Mesenchymal stem cell (in vitro differentiated cells and primary cell): ENCODE results near the gene CDC42BPA.

Experiments
- DNase-seq: peaks from one replicate; pipeline ENCODE4 v3.0.0-alpha.2; 2013
- H2AFZ ChIP-seq: one replicate; pipeline ENCODE4 v1.6.1; 2013; ENCODE audit warnings: low read depth, mild to moderate bottlenecking, control low read depth, inconsistent platforms, low read length, moderate library complexity
- H2AK5ac ChIP-seq: 2 replicates; pipeline ENCODE4 v1.6.1; 2013; ENCODE audit warnings: low read length, moderate library complexity, mild to moderate bottlenecking, inconsistent platforms; ENCODE audit not compliant: severe bottlenecking
- H2BK120ac ChIP-seq: one replicate; pipeline ENCODE4 v1.6.1; 2013; ENCODE audit warnings: low read depth, mild to moderate bottlenecking, inconsistent platforms, low read length, moderate library complexity
- H2BK12ac ChIP-seq, 2 experiments: one replicate each; pipeline ENCODE4 v1.6.1; 2013; ENCODE audit warnings: inconsistent platforms in 2 of 2, low read length in 2 of 2, mild to moderate bottlenecking in 2 of 2, moderate library complexity in 2 of 2, control low read depth in 1 of 2
- H2BK15ac ChIP-seq: one replicate; pipeline ENCODE4 v1.6.1; 2013; ENCODE audit warnings: mild to moderate bottlenecking, low read depth, inconsistent platforms; ENCODE audit not compliant: poor library complexity, severe bottlenecking
- H2BK5ac ChIP-seq: 2 replicates; pipeline ENCODE4 v1.6.1; 2013; ENCODE audit warnings: low read depth, mild to moderate bottlenecking, low read length, control low read depth, inconsistent platforms; ENCODE audit not compliant: poor library complexity, severe bottlenecking
- H3K14ac ChIP-seq, 2 experiments: one replicate each; pipeline ENCODE4 v1.6.1; 2013; ENCODE audit warnings: inconsistent platforms in 2 of 2, low read length in 2 of 2, control low read depth in 1 of 2, mild to moderate bottlenecking in 1 of 2, moderate library complexity in 1 of 2
- H3K18ac ChIP-seq, 2 experiments: one replicate each; pipeline ENCODE4 v1.6.1; 2013; ENCODE audit warnings: inconsistent platforms in 2 of 2, low read length in 2 of 2, control low read depth in 1 of 2, low read depth in 1 of 2, mild to moderate bottlenecking in 1 of 2
- H3K23ac ChIP-seq, 2 experiments: one replicate each; pipeline ENCODE4 v1.6.1; 2013; ENCODE audit warnings: inconsistent platforms in 2 of 2, low read length in 2 of 2, mild to moderate bottlenecking in 2 of 2, moderate library complexity in 2 of 2, control low read depth in 1 of 2
- H3K27ac ChIP-seq: 2 replicates; pipeline ENCODE4 v1.5.1; 2013; ENCODE audit warnings: mild to moderate bottlenecking, moderate library complexity, low read length, control low read depth, inconsistent platforms; ENCODE audit not compliant: poor library complexity, severe bottlenecking
- H3K27me3 ChIP-seq, 2 experiments: 2 replicates each; pipeline versions ENCODE4 v1.6.1 to v1.7.0; 2013; ENCODE audit warnings: low read length in 2 of 2, mild to moderate bottlenecking in 2 of 2, moderate library complexity in 2 of 2, control low read depth in 1 of 2, inconsistent platforms in 1 of 2; ENCODE audit not compliant: control insufficient read depth in 1 of 2, insufficient read depth in 1 of 2
- H3K36me3 ChIP-seq, 2 experiments: 2 replicates each; pipeline versions ENCODE4 v1.6.1 to v1.7.0; 2013; ENCODE audit warnings: low read length in 2 of 2, control low read depth in 1 of 2, inconsistent platforms in 1 of 2, low read depth in 1 of 2, mild to moderate bottlenecking in 1 of 2; ENCODE audit not compliant: insufficient read depth in 2 of 2, control insufficient read depth in 1 of 2
- H3K4ac ChIP-seq, 2 experiments: one replicate each; pipeline ENCODE4 v1.6.1; 2013; ENCODE audit warnings: inconsistent platforms in 2 of 2, low read length in 2 of 2, mild to moderate bottlenecking in 2 of 2, moderate library complexity in 2 of 2, control low read depth in 1 of 2, low read depth in 1 of 2
- H3K4me1 ChIP-seq: 2 replicates; pipeline ENCODE4 v1.6.1; 2013; ENCODE audit warnings: low read depth, low read length, control low read depth; ENCODE audit not compliant: control insufficient read depth, insufficient read depth
- H3K4me2 ChIP-seq: 2 replicates; pipeline ENCODE4 v1.6.1; 2013; ENCODE audit warnings: low read length, mild to moderate bottlenecking, inconsistent platforms; ENCODE audit not compliant: poor library complexity, severe bottlenecking
- H3K4me3 ChIP-seq, 2 experiments: 2 replicates each; pipeline versions ENCODE4 v1.5.1 to v1.7.0; 2013; ENCODE audit warnings: low read length in 2 of 2, mild to moderate bottlenecking in 2 of 2, control low read depth in 1 of 2, low read depth in 1 of 2; ENCODE audit not compliant: insufficient read depth in 1 of 2
- H3K79me1 ChIP-seq: replicated peaks from 2 replicates; pipeline ENCODE4 v1.6.1; 2013; ENCODE audit warnings: mild to moderate bottlenecking, control low read depth, low read length, inconsistent platforms; ENCODE audit not compliant: poor library complexity, severe bottlenecking
- H3K9ac ChIP-seq: 2 replicates; pipeline ENCODE4 v1.7.0; 2013; ENCODE audit warnings: mild to moderate bottlenecking, low read length, moderate library complexity
- H3K9me3 ChIP-seq: 2 replicates; pipeline ENCODE4 v1.7.0; 2013; ENCODE audit warnings: mild to moderate bottlenecking, low read length; ENCODE audit not compliant: control insufficient read depth
- H4K8ac ChIP-seq: one replicate; pipeline ENCODE4 v1.6.1; 2013; ENCODE audit warnings: inconsistent platforms, mild to moderate bottlenecking, low read length, moderate library complexity
- H4K91ac ChIP-seq: one replicate; pipeline ENCODE4 v1.6.1; 2013; ENCODE audit warnings: mild to moderate bottlenecking, low read length, inconsistent platforms
- WGBS: methylation state at CpG from one replicate; pipeline ENCODE4 v1.1.7; 2013; ENCODE audit warnings: mixed read lengths; 5-methylcytosine and 5-hydroxymethylcytosine counted together

The CDC42BPA gene

GRCh38 chr1:227311389-227312001, 6.8 kb downstream of the CDC42BPA start:
- Histone ChIP-seq H3K36me3 (peaks cover 0 to 4% of the 10 kb centered on the region in 2 experiments), H2AK5ac (no peak overlapping the region), H4K91ac (no peak overlapping the region), H3K4me3 (no peak overlapping the region), H3K27me3 (no peaks in the 10 kb centered on the region), H3K79me1 (peaks cover 3% of the 10 kb centered on the region), H2BK12ac (no peak overlapping the region), H3K9me3 (no peaks in the 10 kb centered on the region), H2BK5ac (no peak overlapping the region), H3K4me2 (no peak overlapping the region), H2AFZ (no peak overlapping the region), H3K23ac (no peak overlapping the region), H2BK15ac (no peak overlapping the region), H3K27ac (no peak overlapping the region), H3K18ac (no peak overlapping the region), H3K4ac (no peak overlapping the region), H3K4me1 (peaks cover 4% of the 10 kb centered on the region), H4K8ac (no peak overlapping the region), H3K9ac (no peak overlapping the region), H3K14ac (no peak overlapping the region), H2BK120ac (no peak overlapping the region)
- no peak for DNase-seq
- 90% methylated on average over 4 of the region's 4 CpGs for WGBS

GRCh38 chr1:227308367-227309336, 9.6 kb downstream of the CDC42BPA start:
- WGBS, result 92% methylated on average over 5 of the region's 6 CpGs
- Histone ChIP-seq H3K4me3 (no peak overlapping the region), H3K79me1 (peaks cover 6% of the 10 kb centered on the region), H2BK15ac (no peak overlapping the region), H2BK12ac (no peak overlapping the region), H3K18ac (no peak overlapping the region), H2AK5ac (no peak overlapping the region), H3K14ac (no peak overlapping the region), H2BK5ac (no peak overlapping the region), H3K4ac (no peak overlapping the region), H3K23ac (no peak overlapping the region), H3K27ac (no peak overlapping the region), H4K8ac (no peak overlapping the region), H2BK120ac (no peak overlapping the region), H3K27me3 (no peaks in the 10 kb centered on the region), H3K36me3 (peaks cover 4% of the 10 kb centered on the region in 2 experiments), H3K9ac (no peak overlapping the region), H3K9me3 (no peaks in the 10 kb centered on the region), H4K91ac (no peak overlapping the region), H3K4me2 (no peak overlapping the region), H3K4me1 (peaks cover 4% of the 10 kb centered on the region), H2AFZ (no peak overlapping the region)
- no peak for DNase-seq

DNA sequence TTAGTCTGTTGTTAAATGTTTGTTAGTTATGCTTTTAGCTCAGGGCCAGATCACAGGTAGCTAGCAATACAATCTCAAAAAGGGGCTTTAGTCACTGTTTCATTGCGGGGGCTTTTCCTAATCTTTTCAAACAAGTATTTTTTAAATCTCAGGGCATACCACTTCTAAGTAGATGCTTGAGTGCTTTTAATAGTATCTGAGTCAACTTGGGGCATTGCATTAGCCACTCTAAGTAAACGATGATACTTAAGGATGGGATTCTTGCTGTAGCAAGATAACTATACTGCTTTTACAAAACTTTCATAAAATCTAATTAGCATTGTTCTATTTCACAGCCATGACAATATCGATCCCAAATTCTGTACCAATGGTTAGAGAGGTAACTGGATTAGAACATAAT, 11.6 kb downstream of the CDC42BPA start:
- Histone ChIP-seq H2BK15ac (no peak overlapping the region), H2AFZ (no peak overlapping the region), H2AK5ac (no peak overlapping the region), H3K36me3 (peaks cover 0 to 4% of the 10 kb centered on the region in 2 experiments), H4K8ac (no peak overlapping the region), H3K23ac (no peak overlapping the region), H3K4me1 (no peaks in the 10 kb centered on the region), H2BK5ac (no peak overlapping the region), H3K14ac (no peak overlapping the region), H3K4me2 (no peak overlapping the region), H3K4ac (no peak overlapping the region), H3K27ac (no peak overlapping the region), H3K9ac (no peak overlapping the region), H2BK12ac (no peak overlapping the region), H3K79me1 (peaks cover 14% of the 10 kb centered on the region), H3K4me3 (no peak overlapping the region), H3K9me3 (no peaks in the 10 kb centered on the region), H3K27me3 (no peaks in the 10 kb centered on the region), H3K18ac (no peak overlapping the region), H4K91ac (no peak overlapping the region), H2BK120ac (no peak overlapping the region)
- no CpG with 5 or more reads among the region's 3 CpGs for WGBS
- DNase-seq, result no peak

GRCh38 chr1:227305894-227306626, 12.2 kb downstream of the CDC42BPA start:
- Histone ChIP-seq H2AFZ (no peak overlapping the region), H3K27ac (no peak overlapping the region), H3K4ac (no peak overlapping the region), H4K91ac (no peak overlapping the region), H3K4me1 (no peaks in the 10 kb centered on the region), H3K23ac (no peak overlapping the region), H3K14ac (no peak overlapping the region), H3K79me1 (peaks cover 13% of the 10 kb centered on the region), H3K9ac (no peak overlapping the region), H4K8ac (no peak overlapping the region), H3K36me3 (peaks cover 0 to 4% of the 10 kb centered on the region in 2 experiments), H3K9me3 (no peaks in the 10 kb centered on the region), H2BK15ac (no peak overlapping the region), H2BK120ac (no peak overlapping the region), H2AK5ac (no peak overlapping the region), H2BK12ac (no peak overlapping the region), H2BK5ac (no peak overlapping the region), H3K18ac (no peak overlapping the region), H3K27me3 (no peaks in the 10 kb centered on the region), H3K4me2 (no peak overlapping the region), H3K4me3 (no peak overlapping the region)
- WGBS, result 100% methylated on average over 1 of the region's 6 CpGs
- no peak for DNase-seq
